DOHH2 (cell line): ENCODE measurements around the gene MYO5C.

Source experiments
- H3F3A ChIP-seq: fragments of 200-600 bp; sonication (generic), shearing (Covaris generic); 2 replicates; pipeline ENCODE4 v1.6.0; 2016; ENCODE audit warnings: antibody characterized with exemption, mild to moderate bottlenecking; ENCODE audit not compliant: control insufficient read depth, insufficient read depth
- H3K27ac ChIP-seq: fragments of 200-600 bp; sonication (generic); 2 replicates; pipeline ENCODE4 v1.5.1; 2014; ENCODE audit warnings: low read depth, mild to moderate bottlenecking, low read length, moderate library complexity
- H3K27me3 ChIP-seq: fragments of 200-600 bp; sonication (generic); 2 replicates; pipeline ENCODE4 v1.6.1; 2014; ENCODE audit warnings: mild to moderate bottlenecking, low read length, mixed read lengths; ENCODE audit not compliant: control insufficient read depth
- H3K36me3 ChIP-seq: fragments of 200-600 bp; sonication (generic); 2 replicates; pipeline ENCODE4 v1.6.1; 2014; ENCODE audit warnings: mild to moderate bottlenecking, low read length, moderate library complexity, mixed read lengths; ENCODE audit not compliant: control insufficient read depth
- H3K4me1 ChIP-seq: fragments of 200-600 bp; sonication (generic); 2 replicates; pipeline ENCODE4 v1.6.1; 2014; ENCODE audit warnings: mild to moderate bottlenecking, low read length, mixed read lengths; ENCODE audit not compliant: control insufficient read depth
- H3K4me2 ChIP-seq: fragments of 200-600 bp; sonication (generic); 2 replicates; pipeline ENCODE4 v1.6.0; 2014; ENCODE audit warnings: mild to moderate bottlenecking, low read length, moderate library complexity
- H3K4me3 ChIP-seq: fragments of 200-600 bp; sonication (generic); 2 replicates; pipeline ENCODE4 v1.5.1; 2014; ENCODE audit warnings: mild to moderate bottlenecking, low read length, mixed read lengths
- H3K79me2 ChIP-seq: fragments of 200-600 bp; sonication (generic); 2 replicates; pipeline ENCODE4 v1.6.1; 2014; ENCODE audit warnings: mild to moderate bottlenecking, low read length, mixed read lengths; ENCODE audit not compliant: control insufficient read depth
- H3K9me2 ChIP-seq: fragments of 200-600 bp; sonication (generic); replicated peaks from 2 replicates; pipeline ENCODE4 v1.6.1; 2014; ENCODE audit warnings: mild to moderate bottlenecking, low read length, mixed read lengths; ENCODE audit not compliant: control insufficient read depth
- H3K9me3 ChIP-seq: fragments of 200-600 bp; sonication (generic); 2 replicates; pipeline ENCODE4 v1.6.1; 2014; ENCODE audit warnings: antibody characterized with exemption, low read length, mixed read lengths; ENCODE audit not compliant: control insufficient read depth, insufficient read depth
- H4K20me1 ChIP-seq: fragments of 200-600 bp; sonication (generic); 2 replicates; pipeline ENCODE4 v1.6.0; 2014; ENCODE audit warnings: low read depth, mild to moderate bottlenecking, antibody characterized with exemption, low read length, moderate library complexity; ENCODE audit not compliant: control insufficient read depth, insufficient read depth
- CTCF ChIP-seq: fragments of 200-600 bp; sonication (generic); IDR thresholded peaks from one replicate; pipeline ENCODE4 v1.5.1; 2014; ENCODE audit warnings: antibody characterized with exemption, mild to moderate bottlenecking, low read depth, low read length; ENCODE audit not compliant: poor library complexity, severe bottlenecking
- EZH2phosphoT487 ChIP-seq: fragments of 200-600 bp; sonication (generic); IDR thresholded peaks from 2 replicates; pipeline ENCODE4 v1.6.1; 2017; ENCODE audit warnings: borderline replicate concordance, mild to moderate bottlenecking, antibody characterized with exemption, low read length, moderate library complexity, mixed read lengths

Gene MYO5C

GRCh38 chr15:52283281-52283680 lies 12.3 kb downstream of the MYO5C start:
- no peak overlapping the region for H3K27ac ChIP-seq
- H3K4me1 ChIP-seq: no peaks in the 10 kb centered on the region
- no peak overlapping the region for H3K4me3 ChIP-seq
- no peaks in the 10 kb centered on the region for H3K9me2 ChIP-seq
- H3K9me3 ChIP-seq: no peaks in the 10 kb centered on the region
- no peak overlapping the region for H3K4me2 ChIP-seq
- TF ChIP-seq CTCF (no peak), EZH2phosphoT487 (no peak)
- H4K20me1 ChIP-seq: no peaks in the 10 kb centered on the region
- no peaks in the 10 kb centered on the region for H3K27me3 ChIP-seq
- H3F3A ChIP-seq: no peaks in the 10 kb centered on the region
- no peaks in the 10 kb centered on the region for H3K36me3 ChIP-seq
- H3K79me2 ChIP-seq: no peaks in the 10 kb centered on the region

- H4K20me1 ChIP-seq: no peaks in the 10 kb centered on the region
- no peaks in the 10 kb centered on the region for H3F3A ChIP-seq
- H3K27ac ChIP-seq: no peak overlapping the region
- no peaks in the 10 kb centered on the region for H3K9me3 ChIP-seq
- no peaks in the 10 kb centered on the region for H3K9me2 ChIP-seq
- no peaks in the 10 kb centered on the region for H3K27me3 ChIP-seq
- H3K4me1 ChIP-seq: no peaks in the 10 kb centered on the region
- H3K79me2 ChIP-seq: no peaks in the 10 kb centered on the region
- no peak overlapping the region for H3K4me3 ChIP-seq
- H3K4me2 ChIP-seq: no peak overlapping the region
- no peaks in the 10 kb centered on the region for H3K36me3 ChIP-seq
- no peak for TF ChIP-seq CTCF
- TF ChIP-seq EZH2phosphoT487: no peak
Measured at GRCh38 chr15:52282418-52282817, 13.2 kb downstream of the MYO5C start.

GRCh38 chr15:52281085-52282035 lies 14.2 kb downstream of the MYO5C start:
- Histone ChIP-seq H3K4me1 (no peaks in the 10 kb centered on the region), H3K79me2 (no peaks in the 10 kb centered on the region), H3F3A (no peaks in the 10 kb centered on the region), H3K27ac (no peak overlapping the region), H3K27me3 (no peaks in the 10 kb centered on the region), H3K9me2 (no peaks in the 10 kb centered on the region), H3K9me3 (no peaks in the 10 kb centered on the region), H3K36me3 (no peaks in the 10 kb centered on the region), H4K20me1 (no peaks in the 10 kb centered on the region), H3K4me3 (no peak overlapping the region), H3K4me2 (no peak overlapping the region)
- TF ChIP-seq CTCF (no peak), EZH2phosphoT487 (no peak)
